Glutamatergic neuron (in vitro differentiated cells): ENCODE data around the gene APBA2. TPM values are rescaled to one million over a fixed set of nuclear protein-coding genes. Genes with fewer than 3 reads are reported as not detected.

Source experiments
- DNase-seq: peaks from one replicate; pipeline ENCODE4 v3.0.0; 2022
- H3K27ac Mint-ChIP-seq: one replicate; pipeline ENCODE4 v1.8.0; 2020; ENCODE audit warnings: mild to moderate bottlenecking, mixed read lengths, inconsistent platforms; ENCODE audit not compliant: unreplicated experiment
- H3K27me3 Mint-ChIP-seq: one replicate; pipeline ENCODE4 v1.8.0; 2020; ENCODE audit warnings: mild to moderate bottlenecking, moderate library complexity, mixed read lengths, inconsistent platforms; ENCODE audit not compliant: unreplicated experiment
- H3K36me3 Mint-ChIP-seq: one replicate; pipeline ENCODE4 v1.8.0; 2020; ENCODE audit warnings: mild to moderate bottlenecking, mixed read lengths, inconsistent platforms; ENCODE audit not compliant: unreplicated experiment
- H3K4me1 Mint-ChIP-seq: one replicate; pipeline ENCODE4 v1.8.0; 2020; ENCODE audit warnings: mild to moderate bottlenecking, low read depth, mixed read lengths, inconsistent platforms; ENCODE audit not compliant: unreplicated experiment
- H3K4me3 Mint-ChIP-seq: one replicate; pipeline ENCODE4 v1.8.0; 2020; ENCODE audit warnings: mild to moderate bottlenecking, mixed read lengths, inconsistent platforms; ENCODE audit not compliant: unreplicated experiment
- H3K9me3 Mint-ChIP-seq: one replicate; pipeline ENCODE4 v1.8.0; 2020; ENCODE audit warnings: mild to moderate bottlenecking, moderate library complexity, mixed read lengths, inconsistent platforms; ENCODE audit not compliant: unreplicated experiment
- CTCF ChIP-seq: fragments of 200-600 bp; sonication (generic); IDR thresholded peaks from one replicate; pipeline ENCODE4 v1.5.0; 2021; ENCODE audit not compliant: partially characterized antibody, unreplicated experiment
- total RNA-seq: library from RNA; stranded (reverse); fragmentation: NEBNext Ultra II Directional; extraction: Animal tissue kit (Norgen Biotek cat#: 25700); gene quantifications from one replicate; pipeline ENCODE4 v1.2.1, GENCODE V29; 2021; ENCODE audit not compliant: unreplicated experiment

The APBA2 gene
- total RNA-seq, 1 donor from 2014 or later, result 166 TPM

GRCh38 chr15:29090617-29091466 lies 205.1 kb downstream of the APBA2 start:
- DNase-seq, result no peak
- Mint-ChIP-seq H3K27me3 (peaks cover 17% of the 10 kb centered on the region), H3K27ac (no peak overlapping the region), H3K36me3 (no peaks in the 10 kb centered on the region), H3K4me3 (no peak overlapping the region), H3K4me1 (peaks cover 10% of the 10 kb centered on the region), H3K9me3 (peaks cover 13% of the 10 kb centered on the region)
- peak; percentile 92 for TF ChIP-seq CTCF

- Mint-ChIP-seq H3K27me3 (peaks cover 17% of the 10 kb centered on the region), H3K27ac (no peak overlapping the region), H3K4me1 (peaks cover 6% of the 10 kb centered on the region), H3K4me3 (no peak overlapping the region), H3K36me3 (no peaks in the 10 kb centered on the region), H3K9me3 (peaks cover 14% of the 10 kb centered on the region)
- no peak for DNase-seq
- no peak for TF ChIP-seq CTCF
Measured at GRCh38 chr15:29091666-29092065, 205.9 kb downstream of the APBA2 start.

GRCh38 chr15:29092376-29093064 lies 206.7 kb downstream of the APBA2 start:
- peak overlapping the region; percentile 6 for H3K4me3 Mint-ChIP-seq
- H3K27ac Mint-ChIP-seq, result no peak overlapping the region
- peaks cover 17% of the 10 kb centered on the region for H3K27me3 Mint-ChIP-seq
- peaks cover 14% of the 10 kb centered on the region for H3K9me3 Mint-ChIP-seq
- no peak for DNase-seq
- peaks cover 6% of the 10 kb centered on the region for H3K4me1 Mint-ChIP-seq
- no peak for TF ChIP-seq CTCF
- no peaks in the 10 kb centered on the region for H3K36me3 Mint-ChIP-seq

- Mint-ChIP-seq H3K36me3 (no peaks in the 10 kb centered on the region), H3K4me3 (no peak overlapping the region), H3K9me3 (peaks cover 11% of the 10 kb centered on the region), H3K27ac (no peak overlapping the region), H3K4me1 (peaks cover 6% of the 10 kb centered on the region), H3K27me3 (peaks cover 16% of the 10 kb centered on the region)
- no peak for DNase-seq
- TF ChIP-seq CTCF, result no peak
Measured at GRCh38 chr15:29093065-29093435, 207.3 kb downstream of the APBA2 start.
